Smooth muscle cell (in vitro differentiated cells): ENCODE results near the gene ZER1. TPM values are rescaled to one million over a fixed set of nuclear protein-coding genes. Genes with fewer than 3 reads are reported as not detected.

ENCODE experiments used
- DNase-seq: peaks from one replicate; lab custom pipeline; 2025; ENCODE audit not compliant: unreplicated experiment; lab: John Stamatoyannopoulos, UW
- H2AFZ ChIP-seq: fragments of 200-600 bp; sonication (generic); 2 replicates; pipeline ENCODE4 v1.6.0; 2016; ENCODE audit warnings: antibody characterized with exemption, low read depth, mild to moderate bottlenecking
- H3F3A ChIP-seq: fragments of 200-600 bp; sonication (generic); 2 replicates; pipeline ENCODE4 v1.6.0; 2017; ENCODE audit warnings: antibody characterized with exemption, low read depth
- H3K27ac ChIP-seq: fragments of 200-600 bp; sonication (generic); 2 replicates; pipeline ENCODE4 v1.5.1; 2016; ENCODE audit warnings: low read depth, mild to moderate bottlenecking
- H3K27me3 ChIP-seq: fragments of 200-600 bp; sonication (generic); 2 replicates; pipeline ENCODE4 v1.6.1; 2016; ENCODE audit warnings: low read depth, mild to moderate bottlenecking
- H3K36me3 ChIP-seq: fragments of 200-600 bp; sonication (generic); 2 replicates; pipeline ENCODE4 v1.5.1; 2016; ENCODE audit warnings: low read depth
- H3K4me1 ChIP-seq: fragments of 200-600 bp; sonication (generic); 2 replicates; pipeline ENCODE4 v1.5.1; 2016; ENCODE audit warnings: low read depth
- H3K4me2 ChIP-seq: fragments of 200-600 bp; sonication (generic); 2 replicates; pipeline ENCODE4 v1.6.0; 2016; ENCODE audit warnings: mild to moderate bottlenecking
- H3K4me3 ChIP-seq: fragments of 200-600 bp; sonication (generic); 2 replicates; pipeline ENCODE4 v1.5.1; 2016; ENCODE audit warnings: mild to moderate bottlenecking
- H3K79me2 ChIP-seq: fragments of 200-600 bp; sonication (generic); 2 replicates; pipeline ENCODE4 v1.6.0; 2016; ENCODE audit warnings: low read depth, mild to moderate bottlenecking
- H3K9ac ChIP-seq: fragments of 200-600 bp; sonication (generic); 2 replicates; pipeline ENCODE4 v1.6.0; 2016; ENCODE audit warnings: low read depth
- H3K9me3 ChIP-seq: fragments of 200-600 bp; sonication (generic); replicated peaks from 2 replicates; pipeline ENCODE4 v1.5.1; 2016; ENCODE audit warnings: low read depth
- H4K20me1 ChIP-seq: fragments of 200-600 bp; sonication (generic); 2 replicates; pipeline ENCODE4 v1.6.0; 2016; ENCODE audit warnings: low read depth
- WGBS: methylation state at CpG from one replicate; pipeline ENCODE4 v1.1.7; 2016; ENCODE audit warnings: low lambda C conversion rate; 5-methylcytosine and 5-hydroxymethylcytosine counted together
- polyA plus RNA-seq: library from polyadenylated mRNA; unstranded; fragments of >200 nt; fragmentation: Nextera tagmentation; extraction: Ambion mirVana; gene quantifications from 2 replicates; pipeline ENCODE4 v1.2.1, GENCODE V29; 2016
- total RNA-seq: library from RNA; depleted of rRNA; stranded (reverse); fragments of >200 nt; gene quantifications from 2 replicates; pipeline ENCODE4 v1.2.3, GENCODE V29; 2014
- TF ChIP-seq, protein P1 (sequence below): fragments of 200-600 bp; sonication (generic); IDR thresholded peaks from 2 replicates; pipeline ENCODE4 v1.5.1; 2017; ENCODE audit warnings: borderline replicate concordance, mild to moderate bottlenecking, antibody characterized with exemption; ENCODE audit not compliant: insufficient read depth, poor library complexity, severe bottlenecking

Gene ZER1
- total and polyA plus RNA-seq, 2 experiments from 2014 or later: 30.6 to 38.4 TPM

- TF ChIP-seq, protein P1, sequence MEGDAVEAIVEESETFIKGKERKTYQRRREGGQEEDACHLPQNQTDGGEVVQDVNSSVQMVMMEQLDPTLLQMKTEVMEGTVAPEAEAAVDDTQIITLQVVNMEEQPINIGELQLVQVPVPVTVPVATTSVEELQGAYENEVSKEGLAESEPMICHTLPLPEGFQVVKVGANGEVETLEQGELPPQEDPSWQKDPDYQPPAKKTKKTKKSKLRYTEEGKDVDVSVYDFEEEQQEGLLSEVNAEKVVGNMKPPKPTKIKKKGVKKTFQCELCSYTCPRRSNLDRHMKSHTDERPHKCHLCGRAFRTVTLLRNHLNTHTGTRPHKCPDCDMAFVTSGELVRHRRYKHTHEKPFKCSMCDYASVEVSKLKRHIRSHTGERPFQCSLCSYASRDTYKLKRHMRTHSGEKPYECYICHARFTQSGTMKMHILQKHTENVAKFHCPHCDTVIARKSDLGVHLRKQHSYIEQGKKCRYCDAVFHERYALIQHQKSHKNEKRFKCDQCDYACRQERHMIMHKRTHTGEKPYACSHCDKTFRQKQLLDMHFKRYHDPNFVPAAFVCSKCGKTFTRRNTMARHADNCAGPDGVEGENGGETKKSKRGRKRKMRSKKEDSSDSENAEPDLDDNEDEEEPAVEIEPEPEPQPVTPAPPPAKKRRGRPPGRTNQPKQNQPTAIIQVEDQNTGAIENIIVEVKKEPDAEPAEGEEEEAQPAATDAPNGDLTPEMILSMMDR: no peak
- no peaks in the 10 kb centered on the region for H3K27me3 ChIP-seq
- no peak overlapping the region for H3K9ac ChIP-seq
- H3K4me2 ChIP-seq: no peak overlapping the region
- no peaks in the 10 kb centered on the region for H3K79me2 ChIP-seq
- H2AFZ ChIP-seq: no peak overlapping the region
- H3F3A ChIP-seq: no peaks in the 10 kb centered on the region
- no peaks in the 10 kb centered on the region for H3K36me3 ChIP-seq
- H4K20me1 ChIP-seq: no peaks in the 10 kb centered on the region
- H3K4me3 ChIP-seq: no peak overlapping the region
- H3K4me1 ChIP-seq: no peaks in the 10 kb centered on the region
- no peak for DNase-seq
- no peaks in the 10 kb centered on the region for H3K9me3 ChIP-seq
- 95% methylated on average over 5 of the region's 5 CpGs for WGBS
- H3K27ac ChIP-seq: no peak overlapping the region
Measured at GRCh38 chr9:128718475-128718874, 53.3 kb downstream of the ZER1 start.

- no peaks in the 10 kb centered on the region for H3K36me3 ChIP-seq
- TF ChIP-seq, protein P1: no peak
- H3K27me3 ChIP-seq: no peaks in the 10 kb centered on the region
- DNase-seq: no peak
- no peaks in the 10 kb centered on the region for H3K4me1 ChIP-seq
- 96% methylated on average over 6 of the region's 8 CpGs for WGBS
- H3K27ac ChIP-seq: no peak overlapping the region
- no peaks in the 10 kb centered on the region for H3K79me2 ChIP-seq
- no peak overlapping the region for H3K4me3 ChIP-seq
- no peak overlapping the region for H3K9ac ChIP-seq
- H2AFZ ChIP-seq: no peak overlapping the region
- no peaks in the 10 kb centered on the region for H3K9me3 ChIP-seq
- no peaks in the 10 kb centered on the region for H3F3A ChIP-seq
- no peak overlapping the region for H3K4me2 ChIP-seq
- no peaks in the 10 kb centered on the region for H4K20me1 ChIP-seq
Measured at GRCh38 chr9:128718047-128718446, 53.7 kb downstream of the ZER1 start.

- Histone ChIP-seq H3K4me1 (no peaks in the 10 kb centered on the region), H3K27ac (no peak overlapping the region), H3K4me3 (no peak overlapping the region), H3K9me3 (no peaks in the 10 kb centered on the region), H2AFZ (no peak overlapping the region), H4K20me1 (no peaks in the 10 kb centered on the region), H3K27me3 (no peaks in the 10 kb centered on the region), H3K4me2 (no peak overlapping the region), H3K9ac (no peak overlapping the region), H3K79me2 (no peaks in the 10 kb centered on the region), H3F3A (no peaks in the 10 kb centered on the region), H3K36me3 (no peaks in the 10 kb centered on the region)
- 93% methylated on average over 7 of the region's 7 CpGs for WGBS
- DNase-seq: no peak
- TF ChIP-seq, protein P1: no peak
Measured at GRCh38 chr9:128716581-128717254, 55.0 kb downstream of the ZER1 start.

GRCh38 chr9:128715436-128715750, 56.3 kb downstream of the ZER1 start:
- WGBS: 95% methylated on average over 6 of the region's 6 CpGs
- Histone ChIP-seq H3F3A (no peaks in the 10 kb centered on the region), H4K20me1 (no peaks in the 10 kb centered on the region), H2AFZ (no peak overlapping the region), H3K27ac (no peak overlapping the region), H3K9me3 (no peaks in the 10 kb centered on the region), H3K27me3 (no peaks in the 10 kb centered on the region), H3K79me2 (no peaks in the 10 kb centered on the region), H3K4me2 (no peak overlapping the region), H3K4me3 (no peak overlapping the region), H3K9ac (no peak overlapping the region), H3K36me3 (no peaks in the 10 kb centered on the region), H3K4me1 (no peaks in the 10 kb centered on the region)
- DNase-seq: no peak
- TF ChIP-seq, protein P1: no peak
